HG03159 (cell line): Measurements from ENCODE around the gene RCN2.

Experiments used
- ATAC-seq: cut with Tn5 transposase; IDR thresholded peaks from one replicate; pipeline ENCODE4 v1.9.1; 2021; ENCODE audit warnings: mild to moderate bottlenecking, moderate library complexity; ENCODE audit not compliant: unreplicated experiment

The RCN2 gene

DNA sequence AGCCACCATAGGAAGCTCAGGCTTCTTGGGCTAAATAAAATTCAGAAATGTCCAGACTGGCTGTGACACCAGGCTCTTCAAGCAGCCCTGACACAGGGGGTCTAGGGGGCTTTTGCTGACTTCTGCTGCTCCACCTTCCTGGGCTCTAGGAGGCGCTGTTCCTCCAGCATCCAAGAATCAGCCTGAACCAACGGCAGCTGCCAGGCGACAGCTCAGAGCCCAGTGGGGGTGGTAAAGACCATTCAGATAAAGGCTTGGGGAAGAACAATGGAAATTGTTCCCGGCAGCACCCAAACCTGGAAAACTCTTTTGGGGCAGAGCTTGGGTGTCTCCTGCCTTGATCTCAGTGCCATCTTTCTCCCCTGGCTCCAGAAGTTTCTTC, 41.8 kb downstream of the RCN2 start:
- no peak for ATAC-seq

GRCh38 chr15:76973906-76974305, 42.4 kb downstream of the RCN2 start:
- no peak for ATAC-seq

GRCh38 chr15:76974456-76975036, 43.0 kb downstream of the RCN2 start:
- ATAC-seq: no peak

DNA sequence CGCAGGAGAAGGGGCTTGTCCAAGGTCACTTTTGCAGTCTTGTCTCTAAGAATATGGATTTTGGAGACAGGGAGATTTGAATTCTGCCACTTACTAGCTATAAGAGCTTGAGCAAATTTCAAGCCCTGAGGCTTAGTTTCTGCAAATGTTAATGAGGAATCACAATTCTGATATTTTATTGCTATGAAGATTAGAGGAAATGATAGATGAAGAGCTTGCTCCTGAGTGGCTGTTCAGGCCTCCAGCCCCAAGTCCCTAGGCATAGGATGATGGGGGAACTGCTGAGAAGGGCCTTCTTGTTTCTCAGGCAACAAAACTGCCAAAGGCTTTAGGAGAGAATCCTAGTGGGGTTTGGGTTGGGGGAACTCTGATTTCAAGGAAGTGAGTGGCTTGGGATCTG, 44.6 kb downstream of the RCN2 start:
- no peak for ATAC-seq

GRCh38 chr15:76976572-76977270, 45.2 kb downstream of the RCN2 start:
- no peak for ATAC-seq

DNA sequence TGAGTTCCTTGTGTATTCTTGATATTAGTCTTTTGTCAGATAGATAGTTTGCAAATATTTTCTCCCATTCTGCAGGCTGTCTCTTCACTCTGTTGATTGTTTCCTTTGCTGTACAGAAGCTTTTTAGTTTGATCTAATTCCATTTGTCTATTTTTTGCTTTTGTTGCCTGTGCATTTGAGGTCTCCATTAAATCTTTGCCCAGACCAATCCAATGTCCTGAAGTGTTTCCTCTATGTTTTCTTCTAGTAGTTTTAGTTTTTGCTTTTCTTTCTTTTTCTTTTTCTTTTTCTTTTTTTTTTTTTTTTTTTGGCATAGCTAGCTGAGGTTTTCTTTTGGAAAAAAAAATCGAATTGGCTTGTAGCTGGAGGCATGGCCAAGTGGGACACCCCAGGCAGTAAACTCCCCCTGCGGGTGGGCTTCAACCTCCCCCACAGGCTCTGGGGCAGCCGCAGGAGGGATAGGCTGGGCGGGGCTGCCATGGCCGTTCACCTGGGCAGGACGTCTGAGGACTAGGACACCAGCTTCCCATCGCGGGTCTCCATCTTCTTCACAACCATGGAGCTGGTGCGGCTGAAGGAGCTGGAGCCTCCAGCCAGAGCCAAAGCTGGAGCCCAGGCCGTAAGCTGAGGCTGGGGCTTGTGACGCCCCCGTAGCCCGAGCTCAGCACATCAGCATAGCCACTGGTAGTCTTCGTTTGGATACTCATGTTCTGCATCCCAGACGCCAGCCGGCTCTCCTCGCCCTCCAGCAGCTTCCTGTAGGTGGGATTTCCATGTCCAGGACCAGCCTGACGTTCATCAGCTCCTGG, 47.2 kb downstream of the RCN2 start:
- ATAC-seq: no peak

DNA sequence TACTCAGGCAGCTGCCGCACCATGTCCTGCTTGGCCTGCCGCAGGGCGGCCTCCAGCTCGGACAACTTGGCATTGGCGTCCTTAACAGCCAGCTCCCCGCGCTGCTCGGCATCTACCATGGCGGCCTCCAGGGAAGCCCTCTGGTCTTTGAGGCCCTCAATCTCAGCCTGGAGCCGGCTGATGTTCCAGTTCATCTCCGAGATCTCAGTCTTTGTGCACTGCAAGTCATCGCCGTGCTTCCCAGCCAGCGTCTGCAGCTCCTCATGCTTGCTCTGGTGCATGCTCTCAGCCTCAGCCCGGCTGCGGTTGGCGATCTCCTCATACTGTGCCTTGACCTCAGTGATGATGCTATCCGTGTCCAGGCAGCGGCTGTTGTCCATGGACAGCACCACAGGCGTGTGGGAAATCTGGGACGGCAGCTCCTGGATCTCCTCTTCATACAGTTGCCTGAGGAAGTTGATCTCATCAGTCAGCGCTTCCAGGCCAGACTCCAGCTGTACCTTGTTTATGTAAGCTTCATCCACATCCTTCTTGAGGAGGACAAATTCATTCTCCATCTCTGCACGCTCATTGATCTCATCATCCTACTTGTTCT, 47.9 kb downstream of the RCN2 start:
- no peak for ATAC-seq

DNA sequence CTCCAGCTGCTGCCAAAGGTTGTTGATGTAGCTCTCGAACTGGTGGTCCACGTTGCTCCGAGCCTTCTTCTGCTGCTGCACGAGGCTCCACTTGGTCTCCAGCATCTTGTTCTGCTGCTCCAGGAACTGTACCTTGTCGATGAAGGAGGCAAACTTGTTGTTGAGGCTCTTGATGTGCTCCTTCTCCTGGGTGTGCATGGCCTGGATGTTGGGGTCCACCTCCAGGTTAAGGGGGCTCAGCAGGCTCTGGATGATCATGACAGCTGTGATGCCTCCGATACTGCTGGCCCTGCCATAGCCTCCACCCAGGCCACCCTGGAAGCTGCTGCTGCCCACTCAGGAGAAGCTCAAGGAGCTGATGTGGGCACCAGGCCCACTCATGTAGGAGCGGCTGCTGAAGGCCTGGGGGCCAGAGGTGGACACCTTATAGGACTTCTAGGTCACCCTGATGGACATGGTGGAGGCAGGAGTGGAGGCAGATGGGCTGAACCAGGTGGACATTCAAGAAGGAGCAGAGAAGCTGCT, 48.5 kb downstream of the RCN2 start:
- no peak for ATAC-seq

- ATAC-seq: no peak
These were observed 50.8 kb downstream of the RCN2 start for GRCh38 chr15:76982356-76982755.

GRCh38 chr15:76982756-76983155, 51.2 kb downstream of the RCN2 start:
- no peak for ATAC-seq

DNA sequence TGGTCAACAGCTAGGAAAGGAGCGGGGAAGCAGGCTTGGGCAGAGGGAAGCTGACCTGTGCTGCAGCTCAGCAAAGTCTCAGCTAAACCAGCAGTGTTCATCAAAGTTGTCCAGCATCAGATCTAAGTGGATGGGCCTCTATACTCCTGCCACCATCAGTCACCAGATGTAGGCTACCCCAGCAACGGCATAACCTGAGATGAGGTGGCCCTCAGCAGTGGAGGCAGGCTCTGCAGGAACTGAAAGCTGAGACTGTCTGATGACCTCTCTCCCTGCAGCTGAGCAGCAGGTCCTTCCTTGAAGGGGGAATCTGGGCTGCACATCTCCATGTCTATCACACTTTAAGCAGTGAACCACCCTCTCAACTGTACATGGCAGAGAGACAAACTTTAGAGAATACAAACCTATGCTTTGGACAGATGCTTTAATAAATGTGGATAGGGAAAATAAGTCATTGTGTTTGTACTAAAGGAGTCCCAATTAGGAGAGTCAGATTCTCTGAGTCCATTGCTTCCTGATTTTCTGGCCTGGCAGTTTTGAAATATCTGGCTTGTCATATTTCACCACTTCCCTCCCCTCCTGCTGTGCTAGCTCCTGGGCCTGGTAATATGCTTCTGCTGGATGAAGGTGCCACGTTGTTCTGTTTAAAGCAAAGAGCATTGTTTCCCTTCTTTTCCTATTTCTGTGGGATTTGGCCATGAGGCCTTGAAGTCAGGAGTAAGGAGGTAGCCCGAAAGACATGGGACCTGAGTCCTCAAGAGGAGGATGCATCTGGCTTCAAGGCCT, 52.2 kb downstream of the RCN2 start:
- no peak for ATAC-seq

- no peak for ATAC-seq
These were observed 55.2 kb downstream of the RCN2 start for GRCh38 chr15:76986743-76987142.

- ATAC-seq: no peak
These were observed 55.7 kb downstream of the RCN2 start for GRCh38 chr15:76987276-76987675.

DNA sequence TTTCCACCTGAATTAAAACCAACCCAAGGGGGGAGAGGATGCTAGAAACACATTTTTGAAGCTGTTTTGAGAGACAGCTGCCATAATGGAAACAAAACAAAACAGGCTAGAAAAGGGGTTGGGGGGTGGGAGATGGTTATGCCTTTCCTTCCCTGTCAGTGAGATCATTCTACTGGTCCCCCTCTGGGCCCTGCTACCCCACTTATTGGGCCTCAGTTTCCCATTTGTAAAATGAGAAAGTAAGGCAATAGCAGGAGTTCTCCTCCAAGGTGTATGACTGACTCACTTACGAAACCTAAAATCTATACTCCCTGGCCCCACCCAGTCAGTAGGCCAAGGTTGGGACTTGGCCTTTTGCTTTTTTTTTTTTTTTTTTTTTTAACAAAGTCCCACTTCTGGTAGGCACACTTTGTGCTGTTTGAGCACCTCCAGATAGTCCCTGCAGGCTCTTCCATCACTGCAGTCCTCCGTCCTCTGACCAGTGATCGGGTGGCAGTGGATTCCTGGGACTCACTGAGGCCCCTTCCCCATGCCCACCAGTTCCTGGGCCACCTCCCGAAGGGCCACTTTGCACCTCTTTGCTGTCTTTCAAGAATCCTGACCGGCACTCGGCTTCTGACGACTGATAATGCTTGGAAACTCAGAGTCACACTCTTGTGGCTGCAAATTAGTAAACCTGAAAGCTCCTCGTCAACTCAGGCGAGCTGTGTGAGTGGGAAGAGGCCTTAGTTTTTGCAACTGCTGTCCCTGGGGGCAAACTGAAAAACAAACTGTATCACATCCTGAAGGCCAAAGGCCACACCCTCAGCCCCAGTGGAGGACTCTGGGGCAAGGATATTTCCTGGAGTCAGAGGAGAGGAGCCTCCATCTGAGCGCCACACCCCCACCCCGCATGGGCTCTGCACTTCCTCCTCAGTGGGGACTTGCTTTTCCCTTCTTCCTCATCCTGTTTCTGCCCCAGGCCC, 56.6 kb downstream of the RCN2 start:
- ATAC-seq: peak; percentile 69

DNA sequence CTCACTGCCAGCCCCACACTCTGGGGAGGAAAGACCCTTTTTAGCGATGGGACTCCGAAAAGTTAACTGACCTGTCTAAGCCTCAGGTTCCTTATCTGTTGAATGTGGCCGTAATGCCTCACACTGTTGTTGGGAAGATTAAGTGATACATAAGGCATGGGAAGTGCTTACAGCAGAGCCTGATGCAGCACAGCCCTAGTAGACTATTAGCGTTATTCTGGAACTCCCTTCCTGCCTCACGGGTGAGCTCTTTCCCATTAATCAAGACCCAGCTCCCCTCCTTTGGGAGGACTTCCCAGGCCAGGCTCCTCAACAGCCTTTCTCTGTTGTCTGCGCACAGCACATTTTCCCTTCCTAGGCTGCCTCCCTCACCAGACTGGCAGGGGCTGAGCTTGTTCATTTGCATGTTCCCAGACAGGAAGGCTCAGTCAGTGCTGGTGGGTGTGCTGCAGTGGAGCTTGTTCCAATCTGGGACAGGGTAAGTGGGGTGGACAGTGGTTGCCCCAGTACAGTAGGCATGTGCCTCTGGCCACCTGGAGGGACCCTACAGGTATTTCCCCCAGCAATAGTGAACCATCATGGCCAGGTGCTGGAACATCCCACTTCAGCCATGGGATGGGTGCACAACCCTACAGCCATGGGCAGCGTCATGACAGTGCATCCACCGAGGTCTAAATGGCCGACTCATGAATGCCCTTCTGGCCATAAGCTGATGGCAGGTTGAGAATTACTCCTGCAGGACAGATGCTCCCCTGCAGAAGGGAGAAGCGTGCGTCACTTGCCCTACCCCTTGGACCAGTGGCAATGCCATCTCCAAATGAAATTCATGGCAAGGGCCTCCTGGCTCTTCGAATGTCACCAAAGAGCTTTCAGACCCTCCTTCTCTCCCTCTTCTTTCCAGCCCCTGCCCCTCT, 57.6 kb downstream of the RCN2 start:
- ATAC-seq: no peak

- ATAC-seq: no peak
These were observed 59.5 kb downstream of the RCN2 start for GRCh38 chr15:76991048-76991447.

DNA sequence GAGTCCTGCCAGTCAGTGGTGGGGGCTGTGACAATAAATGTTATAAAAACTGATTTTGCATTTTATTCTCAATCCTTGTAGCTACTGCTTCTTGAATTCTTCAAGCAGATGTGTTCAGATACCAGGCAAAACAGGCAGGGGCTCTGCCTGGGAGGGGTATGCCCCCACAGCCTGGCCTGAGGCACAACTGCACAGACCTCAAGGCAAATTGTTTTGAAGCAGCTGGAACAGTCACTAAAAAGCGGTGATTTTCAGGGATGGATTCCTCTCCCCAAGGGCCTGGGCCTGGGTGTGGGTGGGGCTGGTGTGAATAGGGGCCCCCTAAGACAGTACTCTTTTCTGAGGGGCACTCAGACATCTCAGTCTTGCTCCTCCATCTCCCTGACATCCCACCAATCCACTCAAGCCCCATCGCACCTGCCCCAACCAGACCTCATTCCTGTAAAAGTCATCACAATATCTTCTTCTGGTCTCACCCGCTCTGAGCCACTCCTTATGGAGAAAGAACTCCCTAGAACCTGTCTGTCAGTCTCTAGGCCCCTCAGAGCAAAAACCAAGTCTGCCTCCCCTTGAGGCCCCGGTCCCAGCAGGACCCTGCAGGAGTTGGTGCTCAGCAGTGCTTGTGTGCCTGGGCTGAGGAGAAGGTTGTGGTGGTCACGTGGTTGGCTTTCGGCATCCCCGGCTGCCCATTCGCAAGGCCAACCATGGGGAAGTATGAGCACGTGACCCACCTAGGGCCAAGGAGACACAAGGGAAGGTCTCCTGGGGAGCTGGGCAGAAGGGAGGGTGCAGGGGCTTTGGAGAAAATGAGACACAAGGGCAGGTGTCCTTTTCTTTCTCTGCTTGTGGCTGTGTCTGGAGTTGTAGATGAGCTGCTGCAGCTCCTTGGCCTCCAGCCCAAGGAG, 60.4 kb downstream of the RCN2 start:
- no peak for ATAC-seq
